LoVo (cell line): ENCODE measurements around the gene TMEM198.
A peak's percentile ranks its signal among the peaks of the same experiment; 100 is the strongest.

Source experiments
- DNase-seq: peaks from one replicate; pipeline ENCODE4 v3.0.0-alpha.2; 2016; ENCODE audit warnings: low spot score

TMEM198 gene

GRCh38 chr2:219543596-219544358 is at the start of gene TMEM198, which contains the start of gene CHPF:
TSS of gene TMEM198 (plus strand) at chr2:219544028. CDS start at chr2:219544728, 700 bp downstream.
TSS of gene CHPF (minus strand) at chr2:219543809. CDS start at chr2:219543538, 271 bp downstream.
- DNase-seq = peak; percentile 94

GRCh38 chr2:219494952-219495530 is 48.8 kb upstream of the TMEM198 start:
- DNase-seq = no peak

- peak; percentile 46 for DNase-seq
Measured at GRCh38 chr2:219495531-219496122, 48.2 kb upstream of the TMEM198 start.

GRCh38 chr2:219496247-219496824 is 47.5 kb upstream of the TMEM198 start:
- DNase-seq = no peak

- no peak for DNase-seq
Measured at GRCh38 chr2:219496825-219497494, 46.9 kb upstream of the TMEM198 start.

- peak; percentile 82 for DNase-seq
Measured at GRCh38 chr2:219497495-219498279, 46.1 kb upstream of the TMEM198 start.

- peak; percentile 98 for DNase-seq
Measured at GRCh38 chr2:219498280-219499057, 45.4 kb upstream of the TMEM198 start, which contains the start of gene GMPPA. TSS of gene GMPPA (plus strand) at chr2:219498891. CDS start at chr2:219499976, 1,085 bp downstream.

GRCh38 chr2:219499058-219499307 is 44.8 kb upstream of the TMEM198 start:
- DNase-seq = no peak

GRCh38 chr2:219499555-219499954 is 44.3 kb upstream of the TMEM198 start:
- no peak for DNase-seq

- no peak for DNase-seq
Measured at GRCh38 chr2:219500135-219500534, 43.7 kb upstream of the TMEM198 start.

- DNase-seq = no peak
Measured at GRCh38 chr2:219501849-219502248, 42.0 kb upstream of the TMEM198 start.

- no peak for DNase-seq
Measured at GRCh38 chr2:219502618-219503017, 41.2 kb upstream of the TMEM198 start.

GRCh38 chr2:219505585-219505984 is 38.2 kb upstream of the TMEM198 start:
- no peak for DNase-seq

- DNase-seq = no peak
Measured at GRCh38 chr2:219506153-219506801, 37.6 kb upstream of the TMEM198 start.

- DNase-seq = no peak
Measured at GRCh38 chr2:219506802-219507526, 36.9 kb upstream of the TMEM198 start.

GRCh38 chr2:219507581-219508443 is 36.0 kb upstream of the TMEM198 start:
- no peak for DNase-seq

GRCh38 chr2:219508444-219508734 is 35.4 kb upstream of the TMEM198 start:
- DNase-seq = no peak

- no peak for DNase-seq
Measured at GRCh38 chr2:219508971-219509779, 34.7 kb upstream of the TMEM198 start.
